Vagina (tissue), 2 donors: ENCODE results near the gene FOXA2. TPM values are rescaled to one million over a fixed set of nuclear protein-coding genes. Genes with fewer than 3 reads are reported as not detected.

Source experiments
- DNase-seq, 2 donors: peaks; one replicate each; pipeline ENCODE4 v3.0.0-alpha.2; 2017; ENCODE audit errors: extremely low spot score in 2 of 2
- H3K27ac ChIP-seq: fragments of 200-600 bp; sonication (generic); one replicate; pipeline ENCODE4 v1.5.1; 2019
- H3K27me3 ChIP-seq: fragments of 200-600 bp; sonication (generic); one replicate; pipeline ENCODE4 v1.5.1; 2019
- H3K36me3 ChIP-seq, 2 donors: fragments of 200-600 bp; sonication (generic); one replicate each; pipeline ENCODE4 v1.5.1; 2017 to 2019
- H3K4me1 ChIP-seq: fragments of 200-600 bp; sonication (generic); one replicate; pipeline ENCODE4 v1.5.1; 2019
- H3K4me3 ChIP-seq, 2 donors: fragments of 200-600 bp; sonication (generic); 1 replicate in 1 of 2; 2 replicates in 1 of 2; pipeline ENCODE4 v1.5.1; 2016 to 2019
- H3K9me3 ChIP-seq: fragments of 200-600 bp; sonication (generic); one replicate; pipeline ENCODE4 v1.5.1; 2019
- POLR2A ChIP-seq, 2 donors: fragments of 450-650 bp; IDR thresholded peaks; one replicate each; pipeline ENCODE4 v1.6.1; 2017; ENCODE audit warnings: antibody characterized with exemption in 2 of 2, mild to moderate bottlenecking in 2 of 2, moderate library complexity in 2 of 2
- POLR2AphosphoS5 ChIP-seq, 2 donors: sonication (generic); formaldehyde crosslinking; IDR thresholded peaks; one replicate each; pipeline ENCODE4 v1.9.0; 2017; ENCODE audit warnings: antibody characterized with exemption in 2 of 2, mild to moderate bottlenecking in 2 of 2, low read depth in 1 of 2; ENCODE audit not compliant: insufficient read depth in 1 of 2
- intact Hi-C: fragments of 100-400 bp; cut with DNase I; formaldehyde crosslinking; loops from one replicate; pipeline ENCODE4 v1.15.1; 2023
- total RNA-seq: library from RNA; depleted of rRNA; stranded (reverse); fragments of >200 nt; gene quantifications from one replicate; pipeline ENCODE4 v1.2.3, GENCODE V29; 2016
- TF ChIP-seq, protein P1 (sequence below), 3 experiments: fragments of 450-650 bp in 2 of 3; fragments of 200-600 bp in 1 of 3; sonication (generic) in 1 of 3; IDR thresholded peaks; one replicate each; pipeline ENCODE4 v1.5.1; 2017 to 2019; ENCODE audit warnings: antibody characterized with exemption in 3 of 3, mild to moderate bottlenecking in 2 of 3, moderate library complexity in 2 of 3

Gene FOXA2
- total RNA-seq: not detected

DNA sequence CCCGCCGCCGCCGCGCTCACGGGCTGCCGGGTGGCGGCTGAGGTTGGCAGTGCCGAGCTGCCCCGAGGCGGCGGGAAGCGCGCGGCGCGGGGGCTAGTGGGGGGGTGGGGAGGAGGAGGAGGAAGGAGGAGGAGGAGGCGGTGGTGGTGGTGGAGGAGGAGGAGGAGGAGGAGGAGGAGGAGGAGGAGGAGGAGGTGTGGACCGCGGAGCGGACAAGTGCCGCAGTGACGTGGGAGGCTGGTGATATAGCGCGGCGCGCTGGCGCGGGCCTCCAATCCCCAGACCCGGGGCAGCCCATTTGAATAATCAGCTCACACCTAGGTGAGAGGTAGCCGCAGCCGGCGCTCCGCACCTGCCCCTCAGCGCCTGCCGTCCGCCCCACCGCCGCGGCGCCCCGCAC is at the start of gene FOXA2:
TSS of gene FOXA2 (minus strand) at position 51 of the 400 bp plus-strand sequence. CDS start 294 bp downstream, outside the sequence.
- no peaks in the 10 kb centered on the region for H3K36me3 ChIP-seq
- peaks cover 12% of the 10 kb centered on the region for H3K27me3 ChIP-seq
- intact Hi-C loops: no loop called here
- no peak for DNase-seq
- peak within 1 kb of the TSS in 1 of 2 donors; percentile 2 for H3K4me3 ChIP-seq
- no peaks in the 10 kb centered on the region for H3K9me3 ChIP-seq
- H3K4me1 ChIP-seq: peaks cover 17% of the 10 kb centered on the region
- TF ChIP-seq POLR2A (IDR thresholded peaks at IDR 0.05) (no peak), POLR2AphosphoS5 (IDR thresholded peaks at IDR 0.05; ENCODE audit: insufficient read depth in 1 of 2, low read depth in 1 of 2) (no peak)
- TF ChIP-seq, protein P1, sequence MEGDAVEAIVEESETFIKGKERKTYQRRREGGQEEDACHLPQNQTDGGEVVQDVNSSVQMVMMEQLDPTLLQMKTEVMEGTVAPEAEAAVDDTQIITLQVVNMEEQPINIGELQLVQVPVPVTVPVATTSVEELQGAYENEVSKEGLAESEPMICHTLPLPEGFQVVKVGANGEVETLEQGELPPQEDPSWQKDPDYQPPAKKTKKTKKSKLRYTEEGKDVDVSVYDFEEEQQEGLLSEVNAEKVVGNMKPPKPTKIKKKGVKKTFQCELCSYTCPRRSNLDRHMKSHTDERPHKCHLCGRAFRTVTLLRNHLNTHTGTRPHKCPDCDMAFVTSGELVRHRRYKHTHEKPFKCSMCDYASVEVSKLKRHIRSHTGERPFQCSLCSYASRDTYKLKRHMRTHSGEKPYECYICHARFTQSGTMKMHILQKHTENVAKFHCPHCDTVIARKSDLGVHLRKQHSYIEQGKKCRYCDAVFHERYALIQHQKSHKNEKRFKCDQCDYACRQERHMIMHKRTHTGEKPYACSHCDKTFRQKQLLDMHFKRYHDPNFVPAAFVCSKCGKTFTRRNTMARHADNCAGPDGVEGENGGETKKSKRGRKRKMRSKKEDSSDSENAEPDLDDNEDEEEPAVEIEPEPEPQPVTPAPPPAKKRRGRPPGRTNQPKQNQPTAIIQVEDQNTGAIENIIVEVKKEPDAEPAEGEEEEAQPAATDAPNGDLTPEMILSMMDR (IDR thresholded peaks at IDR 0.05): no peak
- no peak within 1 kb of the TSS for H3K27ac ChIP-seq

- no peaks in the 10 kb centered on the region for H3K27me3 ChIP-seq
- no peak overlapping the region for H3K4me3 ChIP-seq
- intact Hi-C loops: no loop called here
- no peaks in the 10 kb centered on the region for H3K36me3 ChIP-seq
- H3K4me1 ChIP-seq: no peaks in the 10 kb centered on the region
- TF ChIP-seq POLR2AphosphoS5 (IDR thresholded peaks at IDR 0.05; ENCODE audit: insufficient read depth in 1 of 2, low read depth in 1 of 2) (no peak), POLR2A (IDR thresholded peaks at IDR 0.05) (no peak)
- TF ChIP-seq, protein P1 (IDR thresholded peaks at IDR 0.05): no peak
- H3K9me3 ChIP-seq: no peaks in the 10 kb centered on the region
- no peak overlapping the region for H3K27ac ChIP-seq
- no peak for DNase-seq
Observed at GRCh38 chr20:22630701-22631100, 46.3 kb upstream of the FOXA2 start.

DNA sequence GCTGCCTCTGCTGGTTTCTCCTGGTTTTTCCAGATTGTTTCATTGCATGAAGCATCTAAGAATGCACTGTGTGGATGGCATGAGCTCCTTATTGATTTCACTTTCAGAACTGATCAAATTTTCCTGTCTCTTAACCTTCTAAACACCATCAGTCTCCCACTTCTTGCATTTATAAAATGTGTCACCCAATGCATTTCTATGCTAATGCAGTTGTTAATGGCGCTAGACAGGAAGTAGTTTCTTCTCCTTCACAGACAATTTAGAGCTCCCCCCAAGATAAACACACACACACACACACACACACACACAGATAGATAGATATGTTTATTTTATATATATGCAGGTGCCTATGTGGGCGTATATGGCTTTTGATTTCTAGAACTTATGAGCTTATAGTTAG is 45.6 kb upstream of the FOXA2 start:
- Histone ChIP-seq H3K27me3 (no peaks in the 10 kb centered on the region), H3K4me3 (no peak overlapping the region), H3K36me3 (no peaks in the 10 kb centered on the region), H3K27ac (no peak overlapping the region), H3K9me3 (no peaks in the 10 kb centered on the region), H3K4me1 (no peaks in the 10 kb centered on the region)
- TF ChIP-seq POLR2A (IDR thresholded peaks at IDR 0.05): no peak
- intact Hi-C loops: no loop called here
- DNase-seq: no peak

GRCh38 chr20:22629447-22629846 is 45.1 kb upstream of the FOXA2 start:
- no peaks in the 10 kb centered on the region for H3K9me3 ChIP-seq
- H3K4me3 ChIP-seq: no peak overlapping the region
- H3K36me3 ChIP-seq: no peaks in the 10 kb centered on the region
- no peak overlapping the region for H3K27ac ChIP-seq
- DNase-seq: no peak
- H3K27me3 ChIP-seq: no peaks in the 10 kb centered on the region
- H3K4me1 ChIP-seq: no peaks in the 10 kb centered on the region
- intact Hi-C loops: no loop called here
- no peak for TF ChIP-seq POLR2AphosphoS5 (IDR thresholded peaks at IDR 0.05; ENCODE audit: insufficient read depth in 1 of 2, low read depth in 1 of 2)

GRCh38 chr20:22626496-22626895 is 42.1 kb upstream of the FOXA2 start:
- Histone ChIP-seq H3K36me3 (no peaks in the 10 kb centered on the region), H3K9me3 (no peaks in the 10 kb centered on the region), H3K27ac (no peak overlapping the region), H3K4me1 (no peaks in the 10 kb centered on the region), H3K4me3 (no peak overlapping the region), H3K27me3 (no peaks in the 10 kb centered on the region)
- intact Hi-C loops: no loop called here
- no peak for DNase-seq
- TF ChIP-seq POLR2AphosphoS5 (IDR thresholded peaks at IDR 0.05; ENCODE audit: insufficient read depth in 1 of 2, low read depth in 1 of 2) (no peak), POLR2A (IDR thresholded peaks at IDR 0.05) (no peak)
- TF ChIP-seq, protein P1 (IDR thresholded peaks at IDR 0.05): no peak

DNA sequence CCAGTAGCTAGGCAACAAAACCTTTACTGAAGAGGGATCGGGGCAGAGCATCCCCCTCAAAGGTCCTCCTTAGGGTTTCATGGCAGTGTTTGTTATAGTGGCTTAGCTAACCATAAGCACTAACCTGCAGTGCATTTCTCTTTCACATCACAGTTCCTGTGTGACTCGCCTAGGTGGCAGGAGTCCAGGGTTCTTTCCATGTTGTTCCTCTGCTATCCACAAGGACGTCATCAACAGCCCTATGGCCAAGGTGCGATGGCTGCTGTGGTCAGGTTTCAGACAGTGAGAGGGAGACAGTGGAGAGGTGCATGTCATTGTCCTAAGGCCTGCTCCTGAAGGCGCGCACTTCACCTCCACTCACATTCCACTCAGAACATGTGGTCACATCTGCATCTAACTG is 38.8 kb upstream of the FOXA2 start:
- H3K9me3 ChIP-seq: no peaks in the 10 kb centered on the region
- TF ChIP-seq POLR2AphosphoS5 (IDR thresholded peaks at IDR 0.05; ENCODE audit: insufficient read depth in 1 of 2, low read depth in 1 of 2) (no peak), POLR2A (IDR thresholded peaks at IDR 0.05) (no peak)
- TF ChIP-seq, protein P1 (IDR thresholded peaks at IDR 0.05): no peak
- no peaks in the 10 kb centered on the region for H3K36me3 ChIP-seq
- no peak overlapping the region for H3K4me3 ChIP-seq
- H3K4me1 ChIP-seq: no peaks in the 10 kb centered on the region
- H3K27me3 ChIP-seq: no peaks in the 10 kb centered on the region
- H3K27ac ChIP-seq: no peak overlapping the region
- intact Hi-C loops: no loop called here
- no peak for DNase-seq
